Gastrocnemius medialis (tissue), 4 donors: Measurements from ENCODE around the gene TAOK1. TPM values are rescaled to one million over a fixed set of nuclear protein-coding genes. Genes with fewer than 3 reads are reported as not detected.
"Not testable (repeated sequence)": the region's sequence is repeated elsewhere in the genome, so short reads cannot be mapped to it uniquely, and the experiment has no call there.

Source experiments
- ATAC-seq, 2 donors: fragments of 150-250 bp; one replicate each; pipeline ENCODE4 v1.9.1; 2016
- DNase-seq, 2 donors: peaks; one replicate each; pipeline ENCODE4 v3.0.0-alpha.2; 2019
- H3K27ac ChIP-seq, 4 donors: fragments of 200-600 bp; sonication (generic); 1 replicate in 1 of 4; 2 replicates in 3 of 4; pipeline ENCODE4 v1.5.1; 2016 to 2018; ENCODE audit warnings: mild to moderate bottlenecking in 2 of 4, moderate library complexity in 1 of 4
- H3K27me3 ChIP-seq, 3 donors: fragments of 200-600 bp; sonication (generic) in 2 of 3; 1 replicate in 1 of 3; 2 replicates in 2 of 3; pipeline versions ENCODE4 v1.5.1 to v1.6.0; 2016 to 2019; ENCODE audit warnings: mild to moderate bottlenecking in 1 of 3, moderate library complexity in 1 of 3
- H3K36me3 ChIP-seq, 2 donors: fragments of 200-600 bp; sonication (generic) in 1 of 2; one replicate each; pipeline ENCODE4 v1.5.1; 2017 to 2018
- H3K4me1 ChIP-seq, 2 donors: fragments of 200-600 bp; sonication (generic) in 1 of 2; one replicate each; pipeline ENCODE4 v1.5.1; 2016 to 2017; ENCODE audit warnings: mild to moderate bottlenecking in 2 of 2
- H3K4me3 ChIP-seq, 4 donors: fragments of 200-600 bp; sonication (generic) in 3 of 4; 1 replicate in 1 of 4; 2 replicates in 3 of 4; pipeline ENCODE4 v1.5.1; 2016 to 2019; ENCODE audit warnings: mild to moderate bottlenecking in 2 of 4
- H3K9me3 ChIP-seq, 3 donors: fragments of 200-600 bp; sonication (generic) in 2 of 3; 1 replicate in 1 of 3; 2 replicates in 2 of 3; pipeline ENCODE4 v1.5.1; 2016 to 2019
- CTCF ChIP-seq, 5 experiments: fragments of 450-650 bp in 3 of 5; fragments of 200-600 bp in 2 of 5; sonication (generic) in 2 of 5; IDR thresholded peaks in 4 of 5; conservative IDR thresholded peaks in 1 of 5; 1 replicate in 4 of 5; 2 replicates in 1 of 5; pipeline ENCODE4 v1.5.1; 2016 to 2019; ENCODE audit warnings: antibody characterized with exemption in 5 of 5, mild to moderate bottlenecking in 3 of 5, moderate library complexity in 3 of 5
- POLR2A ChIP-seq, 2 donors: fragments of 450-650 bp; IDR thresholded peaks; one replicate each; pipeline ENCODE4 v1.6.1; 2017; ENCODE audit warnings: antibody characterized with exemption in 2 of 2, mild to moderate bottlenecking in 2 of 2, moderate library complexity in 2 of 2
- in situ Hi-C, 4 donors: fragments of 200-750 bp; cut with MboI; loops; one replicate each; pipeline versions ENCODE4 v1.15.0 to v1.8.0; 2017; ENCODE audit warnings: low sequenced_read_pairs in 4 of 4
- intact Hi-C: fragments of 100-400 bp; cut with DNase I; formaldehyde crosslinking; loops from one replicate; pipeline ENCODE4 v1.15.1; 2023; ENCODE audit warnings: low total_unique reads
- total RNA-seq, 4 donors: library from RNA; depleted of rRNA; stranded (reverse); fragments of >200 nt; gene quantifications; one replicate each; pipeline versions ENCODE4 v1.1.0 to v1.2.3, GENCODE V29; 2016

The TAOK1 gene
- total RNA-seq, 4 donors from 2014 or later: 30.1 to 48.4 (median 35.7) TPM

GRCh38 chr17:29557085-29557738 is 167.0 kb downstream of the TAOK1 start:
- in situ Hi-C loops: loop anchor here in 1 of 4 donors (25.0 kb wide), 1 partner anchor 380 kb away; the partner anchor contains the start of genes EFCAB5 and SSH2
- Histone ChIP-seq H3K4me3 (no peak overlapping the region), H3K9me3 (no peaks in the 10 kb centered on the region), H3K36me3 (no peaks in the 10 kb centered on the region), H3K4me1 (no peaks in the 10 kb centered on the region), H3K27me3 (no peaks in the 10 kb centered on the region), H3K27ac (no peak overlapping the region)
- no peak for ATAC-seq
- intact Hi-C loops: no loop called here
- DNase-seq: no peak
- TF ChIP-seq CTCF (IDR thresholded peaks at IDR 0.05 in 4 of 5, conservative IDR thresholded peaks at IDR 0.05 in 1 of 5): no peak

GRCh38 chr17:29557739-29558116 is 167.6 kb downstream of the TAOK1 start:
- no peaks in the 10 kb centered on the region for H3K9me3 ChIP-seq
- in situ Hi-C loops: loop anchor here in 1 of 4 donors (25.0 kb wide), 1 partner anchor 380 kb away; the partner anchor contains the start of genes EFCAB5 and SSH2
- H3K4me3 ChIP-seq: no peak overlapping the region
- ATAC-seq (no peak), DNase-seq (no peak)
- H3K36me3 ChIP-seq: no peaks in the 10 kb centered on the region
- no peaks in the 10 kb centered on the region for H3K27me3 ChIP-seq
- TF ChIP-seq CTCF (IDR thresholded peaks at IDR 0.05 in 4 of 5, conservative IDR thresholded peaks at IDR 0.05 in 1 of 5): no peak
- TF ChIP-seq POLR2A (IDR thresholded peaks at IDR 0.05): no peak
- H3K27ac ChIP-seq: no peak overlapping the region
- intact Hi-C loops: no loop called here
- H3K4me1 ChIP-seq: no peaks in the 10 kb centered on the region

GRCh38 chr17:29558139-29558538 is 168.0 kb downstream of the TAOK1 start:
- H3K36me3 ChIP-seq, H3K9me3 ChIP-seq, H3K27ac ChIP-seq, ATAC-seq, DNase-seq, H3K27me3 ChIP-seq, intact Hi-C loops, H3K4me1 ChIP-seq, H3K4me3 ChIP-seq: not testable (repeated sequence)
- in situ Hi-C loops: loop anchor here in 1 of 4 donors (25.0 kb wide), 1 partner anchor 379 kb away; the partner anchor contains the start of genes EFCAB5 and SSH2

- no peak for TF ChIP-seq POLR2A (IDR thresholded peaks at IDR 0.05)
- no peak for ATAC-seq
- intact Hi-C loops: loop anchor here (10.0 kb wide), 1 partner anchor 415 kb away; no protein-coding TSS in a partner anchor
These were observed 169.5 kb downstream of the TAOK1 start for GRCh38 chr17:29559640-29560039.

GRCh38 chr17:29560316-29560715 is 170.2 kb downstream of the TAOK1 start:
- TF ChIP-seq POLR2A (IDR thresholded peaks at IDR 0.05) (no peak), CTCF (IDR thresholded peaks at IDR 0.05 in 4 of 5, conservative IDR thresholded peaks at IDR 0.05 in 1 of 5) (no peak)
- Histone ChIP-seq H3K27ac (no peak overlapping the region), H3K4me3 (no peak overlapping the region), H3K9me3 (no peaks in the 10 kb centered on the region), H3K4me1 (no peaks in the 10 kb centered on the region), H3K36me3 (no peaks in the 10 kb centered on the region), H3K27me3 (no peaks in the 10 kb centered on the region)
- in situ Hi-C loops (loop anchor here in 1 of 4 donors (25.0 kb wide), 1 partner anchor 377 kb away; the partner anchor contains the start of genes EFCAB5 and SSH2), intact Hi-C loops (loop anchor here (10.0 kb wide), 1 partner anchor 416 kb away; no protein-coding TSS in a partner anchor)
- no peak for ATAC-seq
- peak in 1 of 2 donors; percentile 11 for DNase-seq

More at GRCh38 chr17:29559640-29560039, 169.5 kb downstream of the TAOK1 start:
- no peak for DNase-seq
- H3K9me3 ChIP-seq: no peaks in the 10 kb centered on the region
- H3K36me3 ChIP-seq: no peaks in the 10 kb centered on the region
- no peak overlapping the region for H3K27ac ChIP-seq
- no peak overlapping the region for H3K4me3 ChIP-seq
- H3K27me3 ChIP-seq: no peaks in the 10 kb centered on the region
- H3K4me1 ChIP-seq: no peaks in the 10 kb centered on the region
- in situ Hi-C loops: loop anchor here in 1 of 4 donors (25.0 kb wide), 1 partner anchor 378 kb away; the partner anchor contains the start of genes EFCAB5 and SSH2
